Adrenal gland (tissue), 12 donors: Measurements from ENCODE around the gene USP49. TPM values are rescaled to one million over a fixed set of nuclear protein-coding genes. Genes with fewer than 3 reads are reported as not detected.

ENCODE experiments used
- DNase-seq, 7 donors: peaks; one replicate each; pipeline ENCODE4 v3.0.0-alpha.2; 2019 to 2020
- H3K27ac ChIP-seq, 5 donors: fragments of 200-600 bp; sonication (generic) in 4 of 5; 1 replicate in 3 of 5; 2 replicates in 2 of 5; pipeline versions ENCODE4 v1.5.1 to v1.8.0; 2016 to 2020; ENCODE audit warnings: mild to moderate bottlenecking in 1 of 5
- H3K27me3 ChIP-seq: fragments of 200-600 bp; 2 replicates; pipeline ENCODE4 v1.8.0; 2021
- H3K36me3 ChIP-seq, 2 donors: fragments of 200-600 bp; replicated peaks in 1 of 2; 1 replicate in 1 of 2; 2 replicates in 1 of 2; pipeline versions ENCODE4 v1.5.1 to v1.8.0; 2018 to 2022
- H3K4me1 ChIP-seq, 2 donors: fragments of 200-600 bp; replicated peaks in 1 of 2; 1 replicate in 1 of 2; 2 replicates in 1 of 2; pipeline versions ENCODE4 v1.5.1 to v1.8.0; 2018 to 2021
- H3K4me3 ChIP-seq, 4 donors: fragments of 200-600 bp; sonication (generic) in 3 of 4; one replicate each; pipeline ENCODE4 v1.5.1; 2016 to 2018
- H3K9me3 ChIP-seq, 3 donors: fragments of 200-600 bp; sonication (generic) in 1 of 3; replicated peaks in 1 of 3; 1 replicate in 2 of 3; 2 replicates in 1 of 3; pipeline versions ENCODE4 v1.5.1 to v1.8.0; 2016 to 2021
- CTCF ChIP-seq, 6 experiments: fragments of 450-650 bp in 4 of 6; fragments of 200-600 bp in 2 of 6; sonication (generic) in 1 of 6; IDR thresholded peaks; 1 replicate in 5 of 6; 2 replicates in 1 of 6; pipeline versions ENCODE4 v1.5.1 to v1.8.0; 2016 to 2021; ENCODE audit warnings: antibody characterized with exemption in 6 of 6, mild to moderate bottlenecking in 2 of 6, moderate library complexity in 1 of 6
- POLR2A ChIP-seq, 2 donors: fragments of 450-650 bp; IDR thresholded peaks; one replicate each; pipeline ENCODE4 v1.6.1; 2017; ENCODE audit warnings: antibody characterized with exemption in 2 of 2, mild to moderate bottlenecking in 2 of 2, moderate library complexity in 1 of 2
- WGBS, 4 donors: extraction: QIAGEN DNeasy Blood & Tissue Kit in 2 of 4; methylation state at CpG; one replicate each; pipeline versions ENCODE4 v1.1.5 to v1.1.7; 2013 to 2017; 5-methylcytosine and 5-hydroxymethylcytosine counted together
- intact Hi-C, 2 donors: fragments of 100-400 bp; cut with DNase I; formaldehyde crosslinking; loops; one replicate each; pipeline versions ENCODE4 v1.14.1 to v1.15.0; 2022 to 2023
- polyA plus RNA-seq, 3 donors: library from polyadenylated mRNA; stranded (reverse); fragments of 200-250 nt in 2 of 3; fragments of 350-450 nt in 1 of 3; fragmentation: Illumina TruSeq in 1 of 3; extraction: RNeasy Lipid Tissue Mini Kit (QIAGEN cat#74804) in 1 of 3; gene quantifications; one replicate each; pipeline ENCODE4 v1.2.3, GENCODE V29; 2013 to 2014
- total RNA-seq, 9 donors: library from RNA; depleted of rRNA in 4 of 9; stranded (reverse); fragments of >200 nt in 4 of 9; fragments of 120-200 nt in 1 of 9; fragmentation: NEBNext Ultra II Directional in 1 of 9; extraction: Animal tissue kit (Norgen Biotek cat#: 25700) in 1 of 9; gene quantifications; one replicate each; pipeline versions ENCODE4 v1.1.0 to v1.2.4, GENCODE V29; 2013 to 2023
- donor health status: healthy with polysubstance abuse.
- donor health status: Bipolar disorder and iron deficiency.
- donor health status: DM: yes; HTN: yes; CAD: no.
- donor health status: DM: no; HTN: no; CAD: no.
- donor health status: DM: no; HTN: no; CAD: no.
- donor health status: DM: yes; HTN: yes; CAD: no.

Gene USP49
- total and polyA plus RNA-seq, 12 donors: 1.5 to 6.2 (median 3.4) TPM

GRCh38 chr6:41789390-41789724, 105.8 kb downstream of the USP49 start:
- H3K36me3 ChIP-seq: peaks cover 0 to 38% of the 10 kb centered on the region in 2 donors
- DNase-seq: peak in 1 of 7 donors; percentile 17
- H3K27me3 ChIP-seq: no peaks in the 10 kb centered on the region
- no peak overlapping the region for H3K27ac ChIP-seq
- H3K9me3 ChIP-seq: no peaks in the 10 kb centered on the region
- TF ChIP-seq CTCF (IDR thresholded peaks at IDR 0.05): no peak
- no peak for TF ChIP-seq POLR2A (IDR thresholded peaks at IDR 0.05)
- intact Hi-C loops: loop anchor here (10.0 kb wide), 1 partner anchor 145 kb away; no protein-coding TSS in a partner anchor
- WGBS, 4 donors: 71 to 81% (median 77%) methylated on average over 3 of the region's 3 CpGs
- H3K4me1 ChIP-seq: peaks cover 14 to 21% of the 10 kb centered on the region in 2 donors
- no peak overlapping the region for H3K4me3 ChIP-seq

- TF ChIP-seq CTCF (IDR thresholded peaks at IDR 0.05) (peak; percentile 81 to 99 (median 94)), POLR2A (IDR thresholded peaks at IDR 0.05) (peak; percentile 74 to 93)
- peak; percentile 94 to 98 (median 96) for DNase-seq
- Histone ChIP-seq H3K4me3 (peak within 1 kb of the TSS; percentile 56 to 100 (median 74)), H3K4me1 (peaks cover 14 to 21% of the 10 kb centered on the region in 2 donors), H3K9me3 (no peaks in the 10 kb centered on the region), H3K36me3 (peaks cover 0 to 29% of the 10 kb centered on the region in 2 donors), H3K27me3 (no peaks in the 10 kb centered on the region), H3K27ac (peak within 1 kb of the TSS; percentile 80 to 95 (median 92))
- 0% methylated on average over 17 to 55 of the region's 55 CpGs for WGBS, 4 donors
- intact Hi-C loops: loop anchor here (10.0 kb wide), 1 partner anchor 147 kb away; no protein-coding TSS in a partner anchor
Measured at GRCh38 chr6:41787219-41787917, 107.8 kb downstream of the USP49 start, which contains the start of gene TOMM6. Gene TOMM6 (plus strand): TSS chr6:41787694. CDS start chr6:41787698, 4 bp downstream.

GRCh38 chr6:41786451-41787218, 108.5 kb downstream of the USP49 start:
- 0 to 1% (median 1%) methylated on average over 13 to 58 of the region's 58 CpGs for WGBS, 4 donors
- Histone ChIP-seq H3K4me3 (peak overlapping the region; percentile 5 to 100 (median 57)), H3K27me3 (no peaks in the 10 kb centered on the region), H3K9me3 (no peaks in the 10 kb centered on the region), H3K4me1 (peaks cover 15 to 25% of the 10 kb centered on the region in 2 donors), H3K36me3 (peaks cover 0 to 22% of the 10 kb centered on the region in 2 donors), H3K27ac (peak overlapping the region; percentile 80 to 95 (median 92))
- TF ChIP-seq POLR2A (IDR thresholded peaks at IDR 0.05) (peak in 1 of 2 donors; percentile 60), CTCF (IDR thresholded peaks at IDR 0.05) (peak; percentile 19 to 91 (median 58))
- intact Hi-C loops: loop anchor here (10.0 kb wide), 1 partner anchor 148 kb away; no protein-coding TSS in a partner anchor
- DNase-seq: peak; percentile 85 to 92 (median 88)
